Kasumi-1 (cell line): ENCODE results near the gene ZC3H15.
"Not testable (repeated sequence)": the region's sequence is repeated elsewhere in the genome, so short reads cannot be mapped to it uniquely, and the experiment has no call there.

ENCODE experiments used
- DNase-seq, 2 experiments: peaks; one replicate each; lab custom pipeline; 2025; lab: John Stamatoyannopoulos, UW

ZC3H15 gene

GRCh38 chr2:186485871-186486650, at the start of gene ZC3H15:
Gene ZC3H15, plus strand, starts transcription at chr2:186486260. Its CDS starts 123 bp downstream, at chr2:186486383.
- DNase-seq = peak; percentile 95 to 97

- DNase-seq = no peak
These were observed 48.3 kb upstream of the ZC3H15 start for GRCh38 chr2:186437719-186438118.

- DNase-seq = not testable (repeated sequence)
These were observed 46.4 kb upstream of the ZC3H15 start for GRCh38 chr2:186439673-186440095.

GRCh38 chr2:186440506-186440905, 45.6 kb upstream of the ZC3H15 start:
- no peak for DNase-seq

DNA sequence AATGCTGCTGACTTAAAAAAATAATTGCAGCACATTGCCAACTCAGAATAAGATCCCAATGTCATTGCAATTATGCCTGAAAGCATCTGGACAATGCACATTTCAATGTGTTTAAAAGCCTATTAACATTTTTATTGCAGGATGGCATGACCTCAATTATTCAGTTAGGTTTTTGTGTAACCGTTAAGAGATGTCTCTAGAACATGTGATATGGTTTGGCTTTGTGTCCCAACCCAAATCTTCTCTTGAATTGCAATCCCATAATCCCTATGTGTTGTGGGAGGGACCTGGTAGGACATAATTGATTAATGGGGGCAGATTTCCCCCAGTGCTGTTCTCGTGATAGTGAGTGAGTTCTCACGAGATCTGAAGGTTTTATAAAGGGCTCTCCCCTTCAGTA, 43.2 kb upstream of the ZC3H15 start:
- no peak for DNase-seq

DNA sequence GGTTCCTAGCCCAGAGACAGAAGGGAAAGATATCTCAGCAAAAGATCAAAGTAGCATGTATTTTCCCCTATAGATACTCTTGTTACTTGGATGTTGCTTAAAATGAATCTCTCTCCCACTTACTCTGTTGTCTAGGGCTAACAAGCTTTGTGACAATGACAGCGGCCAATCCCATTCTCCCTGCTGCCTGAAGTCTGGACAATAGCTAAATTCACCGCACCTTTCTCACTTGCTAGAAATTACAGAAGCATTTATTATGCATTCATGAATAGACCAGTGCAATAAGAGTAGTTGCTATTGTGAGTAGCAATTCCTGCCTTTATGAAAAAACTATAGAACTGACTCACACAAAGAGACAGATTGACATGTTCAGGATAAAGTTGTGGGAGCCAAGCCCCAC, 42.2 kb upstream of the ZC3H15 start:
- no peak for DNase-seq

GRCh38 chr2:186445506-186445905, 40.6 kb upstream of the ZC3H15 start:
- no peak for DNase-seq

DNA sequence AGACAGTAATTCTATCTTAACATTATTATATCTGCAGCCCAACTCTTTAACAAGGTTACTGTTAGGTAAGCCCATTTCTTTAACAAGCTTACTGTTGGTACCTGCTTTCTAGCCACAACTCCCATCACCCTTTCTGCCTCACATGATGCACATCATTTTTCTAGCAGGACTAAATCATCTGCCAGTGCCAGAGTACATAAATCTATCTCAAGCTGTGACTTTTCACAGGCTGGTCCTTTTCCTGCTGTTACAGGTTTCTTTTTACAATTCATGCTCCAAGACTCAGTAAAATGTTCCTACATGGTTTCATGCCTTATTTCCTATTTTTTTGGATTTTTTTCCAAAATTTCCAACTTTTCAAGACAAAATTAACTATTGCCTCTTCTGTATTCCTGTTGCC, 30.4 kb upstream of the ZC3H15 start:
- no peak for DNase-seq

DNA sequence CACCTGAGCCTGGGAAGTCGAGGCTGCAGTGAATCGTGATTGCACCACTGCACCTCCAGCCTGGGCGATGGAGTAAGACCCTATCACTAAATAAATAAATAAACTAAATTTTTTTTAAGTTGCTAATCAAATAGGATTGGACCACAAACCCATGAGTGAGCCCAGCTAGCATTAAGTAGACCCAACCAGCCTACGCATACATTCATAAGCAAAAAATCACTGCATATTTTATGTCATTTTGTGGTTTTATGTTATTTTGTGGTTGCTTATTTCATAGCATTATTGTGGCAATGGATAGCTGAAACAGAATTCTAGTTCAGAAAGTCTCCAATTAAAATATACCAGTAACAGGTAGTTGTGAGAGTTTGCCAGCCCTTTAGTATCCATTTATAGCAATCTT, 29.1 kb upstream of the ZC3H15 start:
- no peak for DNase-seq

- DNase-seq = no peak
These were observed 28.2 kb upstream of the ZC3H15 start for GRCh38 chr2:186457908-186458307.

GRCh38 chr2:186459009-186459408, 27.1 kb upstream of the ZC3H15 start:
- DNase-seq = peak; percentile 54 to 75

DNA sequence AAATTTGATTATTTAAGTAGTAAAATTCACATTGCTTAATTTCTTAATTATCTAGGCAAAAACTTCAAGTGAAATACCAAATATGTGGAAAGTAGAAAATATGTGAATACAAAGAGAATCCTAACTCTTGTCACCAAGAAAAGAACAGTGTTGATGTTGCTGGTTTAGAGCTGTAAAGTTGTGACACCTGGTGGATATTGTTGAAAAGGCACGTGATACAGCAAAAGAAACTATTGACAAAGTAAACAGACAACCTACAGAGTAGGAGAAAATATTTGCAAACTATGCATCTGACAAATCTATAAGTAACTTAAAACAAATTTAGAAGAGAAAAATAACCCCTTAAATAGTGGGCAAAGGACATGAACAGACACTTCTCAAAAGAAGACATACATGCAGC, 25.6 kb upstream of the ZC3H15 start:
- DNase-seq = peak; percentile 67 to 76

- no peak for DNase-seq
These were observed 19.3 kb upstream of the ZC3H15 start for GRCh38 chr2:186466743-186467142.

- DNase-seq = no peak
These were observed 18.6 kb upstream of the ZC3H15 start for GRCh38 chr2:186467421-186467820.

DNA sequence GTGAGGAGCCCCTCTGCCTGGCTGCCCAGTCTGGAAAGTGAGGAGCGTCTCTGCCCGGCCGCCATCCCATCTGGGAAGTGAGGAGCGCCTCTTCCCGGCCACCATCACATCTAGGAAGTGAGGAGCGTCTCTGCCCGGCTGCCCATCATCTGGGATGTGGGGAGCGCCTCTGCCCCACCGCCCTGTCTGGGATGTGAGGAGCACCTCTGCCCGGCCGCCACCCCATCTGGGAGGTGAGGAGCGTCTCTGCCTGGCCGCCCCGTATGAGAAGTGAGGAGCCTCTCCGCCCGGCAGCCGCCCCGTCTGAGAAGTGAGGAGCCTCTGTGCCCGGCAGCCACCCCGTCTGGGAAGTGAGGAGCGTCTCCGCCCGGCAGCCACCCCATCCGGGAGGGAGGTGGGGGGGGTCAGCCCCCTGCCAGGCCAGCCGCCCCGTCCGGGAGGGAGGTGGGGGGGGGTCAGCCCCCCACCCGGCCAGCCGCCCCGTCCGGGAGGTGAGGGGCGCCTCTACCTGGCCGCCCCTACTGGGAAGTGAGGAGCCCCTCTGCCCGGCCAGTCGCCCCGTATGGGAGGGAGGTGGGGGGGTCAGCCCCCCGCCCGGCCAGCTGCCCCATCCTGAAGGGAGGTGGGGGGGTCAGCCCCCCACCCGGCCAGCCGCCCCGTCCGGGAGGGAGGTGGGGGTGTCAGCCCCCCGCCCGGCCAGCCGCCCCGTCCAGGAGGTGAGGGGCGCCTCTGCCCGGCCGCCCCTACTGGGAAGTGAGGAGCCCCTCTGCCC, 13.2 kb upstream of the ZC3H15 start:
- not testable (repeated sequence) for DNase-seq

DNA sequence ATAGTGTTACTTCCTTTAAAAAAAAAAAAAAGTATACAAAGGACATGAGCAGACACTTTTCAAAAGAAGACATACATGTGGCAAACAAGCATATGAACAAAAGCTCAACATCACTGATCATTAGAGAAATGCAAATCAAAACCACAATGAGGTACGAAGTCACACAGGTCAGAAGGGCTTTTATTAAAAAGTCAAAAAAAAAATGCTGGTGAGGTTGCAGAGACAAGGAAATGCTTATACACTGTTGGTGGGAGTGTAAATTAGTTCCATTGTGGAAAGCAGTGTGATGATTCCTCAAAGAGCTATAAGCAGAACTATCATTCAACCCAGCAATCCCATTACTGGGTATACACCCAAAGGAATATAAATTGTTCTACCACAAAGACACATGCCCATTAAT, 11.8 kb upstream of the ZC3H15 start:
- not testable (repeated sequence) for DNase-seq

- no peak for DNase-seq
These were observed 8.3 kb upstream of the ZC3H15 start for GRCh38 chr2:186477790-186478189.

DNA sequence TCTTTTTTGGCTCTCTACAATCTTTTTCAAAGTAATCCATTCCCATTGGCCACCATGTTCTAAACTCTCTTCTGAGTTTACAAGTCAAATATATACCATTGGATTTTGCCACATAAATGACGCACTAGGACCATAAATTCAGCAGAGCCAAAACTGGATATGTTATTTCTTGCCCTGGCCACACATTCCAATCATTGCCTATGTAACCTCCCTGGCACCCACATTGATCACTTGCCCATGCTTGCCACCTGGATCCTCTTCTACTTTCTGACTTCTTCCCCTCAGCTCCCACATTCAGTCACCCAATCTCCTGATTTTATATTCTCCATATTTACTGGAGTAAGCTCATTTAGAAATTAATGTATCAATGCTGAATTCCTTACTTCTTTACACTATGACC, 5.1 kb upstream of the ZC3H15 start:
- DNase-seq = no peak

DNA sequence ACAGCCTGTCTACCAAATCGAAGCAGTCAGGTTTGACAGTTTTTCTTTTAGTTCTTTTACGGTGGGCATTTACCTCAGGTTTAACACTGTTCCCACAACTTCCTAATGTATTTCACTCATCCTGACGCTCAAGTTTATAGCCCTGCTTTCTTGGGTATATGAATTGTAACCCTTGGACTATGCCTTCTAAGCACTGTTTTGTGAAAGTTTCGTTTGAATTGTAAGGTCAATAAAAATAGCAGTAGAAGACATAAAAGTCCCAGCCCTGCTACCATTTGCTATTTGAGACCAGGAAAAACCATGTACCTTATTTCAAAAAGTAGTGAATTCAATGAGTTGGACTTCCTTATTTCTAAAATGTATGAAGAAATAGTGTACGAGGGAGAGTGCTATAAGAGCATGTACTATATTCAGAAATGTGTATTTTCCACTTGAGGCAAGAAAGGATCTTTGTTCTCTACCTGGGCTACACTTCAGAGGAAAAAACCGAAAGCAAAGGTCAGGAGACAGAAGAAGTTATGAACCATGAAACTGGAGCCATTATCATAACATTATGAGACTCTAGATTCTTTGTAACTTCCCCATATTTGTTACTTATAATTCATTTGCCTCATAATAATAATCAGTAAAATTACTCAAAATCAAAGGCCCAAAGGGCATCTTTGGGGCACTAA, 1.9 kb upstream of the ZC3H15 start:
- DNase-seq = peak; percentile 46 to 57

DNA sequence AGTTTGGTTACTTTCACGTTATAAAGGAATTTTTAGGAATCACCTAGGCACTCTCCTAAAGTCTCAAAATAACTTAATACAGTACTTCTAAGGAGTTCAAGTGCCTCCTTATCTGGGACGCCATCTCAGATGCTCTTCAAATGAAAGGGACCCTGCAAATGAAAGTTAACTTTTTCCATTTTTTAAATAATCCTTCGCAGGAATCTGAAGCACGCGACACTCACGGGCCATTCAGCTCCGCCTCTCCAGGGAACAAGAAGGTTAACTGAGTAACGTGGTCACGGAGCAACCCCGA, 537 bp upstream of the ZC3H15 start:
- DNase-seq = no peak

DNA sequence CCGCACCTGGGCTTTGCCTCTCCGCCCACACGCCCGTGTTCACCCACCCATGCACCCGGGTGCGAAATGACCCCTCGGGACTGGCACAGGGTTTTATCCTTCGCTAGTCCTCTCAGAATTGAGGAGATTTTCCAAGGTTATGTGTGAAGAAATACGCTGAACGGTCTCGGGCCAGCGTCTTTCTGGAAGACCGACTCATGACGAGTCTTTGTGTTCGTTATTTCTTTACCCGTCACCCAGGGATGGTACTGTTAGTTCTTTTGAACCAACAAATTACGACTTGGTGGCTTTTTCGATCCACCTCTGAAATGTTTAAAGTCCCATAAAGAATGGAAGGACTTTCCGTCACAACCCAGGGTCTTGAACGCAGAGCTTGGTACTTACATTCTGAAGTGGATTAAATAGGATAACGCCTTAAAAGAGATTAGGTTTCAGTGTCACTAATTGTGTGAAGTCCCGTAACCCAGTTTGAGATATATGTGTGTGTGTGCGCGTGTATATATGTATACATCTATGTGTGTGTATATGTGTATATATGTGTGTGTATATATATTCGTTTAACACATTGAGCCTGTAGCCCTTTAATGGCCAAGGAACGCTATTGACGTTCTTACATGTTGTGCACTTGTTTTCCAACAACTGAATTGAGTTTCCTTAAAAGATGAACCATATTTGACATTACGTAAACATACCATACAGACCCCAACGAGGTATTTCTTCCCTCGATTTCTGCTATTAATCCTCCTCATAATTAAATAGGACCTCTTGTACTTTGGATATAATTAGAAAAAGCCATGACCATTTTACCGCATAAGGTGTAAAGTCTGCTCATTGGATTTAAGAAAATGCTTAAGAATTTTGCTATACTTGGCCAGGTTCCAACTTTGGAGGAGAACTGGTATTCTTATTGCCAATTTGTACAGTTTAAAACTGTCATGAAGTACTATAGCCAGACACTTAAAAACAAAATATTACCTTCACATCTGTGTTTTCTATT, 889 bp downstream of the ZC3H15 start:
- DNase-seq = peak; percentile 67 to 73
